Effector memory CD8-positive, alpha-beta T cell (primary cell): ENCODE results near the gene ATP8B4.

Experiments used
- ATAC-seq: fragments of 150-1000 bp; cut with Tn5 transposase; replicated peaks from 2 replicates; pipeline ENCODE4 v1.10.0; 2021; ENCODE audit warnings: mild to moderate bottlenecking, moderate library complexity
- DNase-seq, 3 experiments: peaks; one replicate each; pipeline ENCODE4 v3.0.0; 2021
- H3K27ac Mint-ChIP-seq, 2 donors: one replicate each; pipeline ENCODE4 v1.8.0; 2022; ENCODE audit warnings: mild to moderate bottlenecking in 2 of 2, mixed read lengths in 2 of 2, moderate library complexity in 2 of 2
- H3K27me3 Mint-ChIP-seq, 2 donors: one replicate each; pipeline ENCODE4 v1.8.0; 2022; ENCODE audit warnings: mixed read lengths in 2 of 2
- H3K36me3 Mint-ChIP-seq: one replicate; pipeline ENCODE4 v1.8.0; 2022; ENCODE audit warnings: mild to moderate bottlenecking, moderate library complexity, mixed read lengths; ENCODE audit not compliant: insufficient read depth
- H3K4me1 Mint-ChIP-seq, 2 donors: one replicate each; pipeline ENCODE4 v1.8.0; 2022; ENCODE audit warnings: low read depth in 2 of 2, mixed read lengths in 2 of 2
- H3K4me3 Mint-ChIP-seq, 2 donors: one replicate each; pipeline ENCODE4 v1.8.0; 2022; ENCODE audit warnings: mild to moderate bottlenecking in 2 of 2, mixed read lengths in 2 of 2, moderate library complexity in 2 of 2
- H3K9me3 Mint-ChIP-seq, 2 donors: one replicate each; pipeline ENCODE4 v1.8.0; 2022; ENCODE audit warnings: mixed read lengths in 2 of 2

Gene ATP8B4

DNA sequence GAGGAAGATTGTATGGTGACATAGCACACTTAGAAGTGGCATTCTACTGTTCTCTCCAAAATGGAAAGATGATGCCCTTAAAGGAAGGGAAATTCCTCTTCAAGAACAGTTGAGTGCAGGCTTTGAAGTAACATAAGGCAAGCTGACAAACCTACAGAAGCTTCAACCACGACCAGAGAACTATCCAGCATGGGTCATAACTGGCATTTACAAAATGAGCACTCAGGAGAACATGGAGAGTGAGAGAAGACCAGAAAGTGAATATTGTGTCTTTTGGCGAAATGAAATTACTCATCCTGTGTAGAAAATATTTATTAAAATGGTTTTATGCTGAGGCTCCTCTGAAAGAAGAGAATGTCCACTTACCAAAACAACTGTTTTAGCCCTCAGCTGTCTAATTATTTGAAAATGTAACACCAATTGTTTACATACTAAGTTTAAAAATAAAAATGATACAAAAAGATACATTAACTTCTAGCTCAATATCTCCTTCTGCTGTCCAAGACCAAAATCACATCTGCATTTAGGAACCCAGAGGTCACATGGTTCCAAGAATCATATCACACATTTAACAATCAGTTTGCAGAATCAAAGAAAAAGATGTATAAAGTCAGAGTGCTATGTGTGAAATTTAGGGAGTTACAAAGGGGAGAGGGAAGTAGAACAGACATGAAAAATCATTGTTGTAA, 216.9 kb downstream of the ATP8B4 start:
- Mint-ChIP-seq H3K4me1 (no peaks in the 10 kb centered on the region), H3K27ac (no peak overlapping the region), H3K36me3 (no peaks in the 10 kb centered on the region), H3K9me3 (no peaks in the 10 kb centered on the region), H3K4me3 (no peak overlapping the region), H3K27me3 (peaks cover 8% of the 10 kb centered on the region in 2 donors)
- ATAC-seq (no peak), DNase-seq (no peak)

DNA sequence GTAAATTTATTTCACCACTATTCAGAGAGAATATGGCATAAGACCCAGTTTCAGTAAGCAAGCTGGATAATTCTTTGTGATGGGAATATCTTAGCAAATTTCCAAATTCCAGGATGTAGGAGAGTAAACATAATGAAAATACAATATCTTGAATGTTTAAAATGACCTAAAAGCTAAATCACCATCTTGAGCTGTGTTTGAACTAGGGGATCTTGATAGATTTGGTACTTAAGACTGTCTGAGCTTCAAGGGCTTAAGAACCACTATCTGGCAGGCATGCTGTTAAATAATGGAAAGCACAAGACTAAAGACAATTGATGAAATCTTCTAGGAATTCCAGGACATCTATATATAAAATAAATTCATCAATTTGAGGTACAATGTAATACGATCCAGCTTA, 217.7 kb downstream of the ATP8B4 start:
- Mint-ChIP-seq H3K9me3 (no peaks in the 10 kb centered on the region), H3K36me3 (no peaks in the 10 kb centered on the region), H3K4me3 (no peak overlapping the region), H3K4me1 (no peaks in the 10 kb centered on the region), H3K27ac (no peak overlapping the region), H3K27me3 (peaks cover 0 to 3% of the 10 kb centered on the region in 2 donors)
- no peak for ATAC-seq
- DNase-seq = no peak

- H3K4me3 Mint-ChIP-seq = no peak overlapping the region
- H3K4me1 Mint-ChIP-seq = no peaks in the 10 kb centered on the region
- no peak overlapping the region for H3K27ac Mint-ChIP-seq
- ATAC-seq (no peak), DNase-seq (no peak)
- no peaks in the 10 kb centered on the region for H3K9me3 Mint-ChIP-seq
- no peaks in the 10 kb centered on the region for H3K36me3 Mint-ChIP-seq
- H3K27me3 Mint-ChIP-seq = no peaks in the 10 kb centered on the region
Observed at GRCh38 chr15:49900903-49901235, 218.2 kb downstream of the ATP8B4 start.

DNA sequence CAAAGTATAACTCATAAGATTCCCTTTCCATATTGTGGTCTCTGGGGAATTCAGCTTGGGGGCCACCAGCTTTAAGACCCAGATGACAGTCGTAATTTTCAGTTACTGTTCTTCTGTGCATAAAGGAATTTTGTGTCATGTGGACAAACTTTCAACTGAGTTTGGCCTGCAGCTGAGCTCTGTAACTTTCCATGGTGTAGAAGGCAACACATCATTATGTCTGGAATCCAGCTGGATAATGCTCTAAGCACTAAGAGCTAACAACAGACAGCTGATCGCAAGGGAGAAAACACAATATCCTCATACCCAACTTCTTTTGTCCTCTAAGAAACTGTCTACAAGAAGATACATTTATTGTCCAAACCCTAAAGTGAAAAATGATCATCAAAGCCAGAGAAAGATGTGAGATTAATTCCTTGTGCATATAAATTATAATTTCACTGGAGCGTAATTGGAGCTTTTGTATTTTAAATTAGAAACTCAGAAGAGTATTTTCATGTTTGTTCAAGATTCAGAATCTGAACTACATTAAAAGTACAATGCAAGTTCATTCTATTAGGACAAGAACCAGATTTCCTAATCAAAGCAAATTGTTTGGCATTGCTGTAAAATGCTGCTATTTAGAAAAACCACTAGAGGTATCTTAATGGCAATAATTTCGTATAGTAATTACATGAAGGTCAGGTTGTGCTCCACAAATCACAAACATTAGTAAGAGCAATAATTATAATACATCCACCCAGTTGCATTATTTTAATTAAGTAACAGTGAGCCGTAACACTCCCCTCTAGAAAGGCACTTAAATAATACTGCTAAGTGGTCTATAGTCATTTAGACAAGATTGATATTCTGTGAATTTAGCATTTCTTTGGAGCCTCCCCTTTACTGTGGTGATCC, 218.8 kb downstream of the ATP8B4 start:
- Mint-ChIP-seq H3K27me3 (no peaks in the 10 kb centered on the region), H3K4me3 (no peak overlapping the region), H3K9me3 (no peaks in the 10 kb centered on the region), H3K4me1 (no peaks in the 10 kb centered on the region), H3K27ac (no peak overlapping the region), H3K36me3 (no peaks in the 10 kb centered on the region)
- DNase-seq (no peak), ATAC-seq (no peak)

DNA sequence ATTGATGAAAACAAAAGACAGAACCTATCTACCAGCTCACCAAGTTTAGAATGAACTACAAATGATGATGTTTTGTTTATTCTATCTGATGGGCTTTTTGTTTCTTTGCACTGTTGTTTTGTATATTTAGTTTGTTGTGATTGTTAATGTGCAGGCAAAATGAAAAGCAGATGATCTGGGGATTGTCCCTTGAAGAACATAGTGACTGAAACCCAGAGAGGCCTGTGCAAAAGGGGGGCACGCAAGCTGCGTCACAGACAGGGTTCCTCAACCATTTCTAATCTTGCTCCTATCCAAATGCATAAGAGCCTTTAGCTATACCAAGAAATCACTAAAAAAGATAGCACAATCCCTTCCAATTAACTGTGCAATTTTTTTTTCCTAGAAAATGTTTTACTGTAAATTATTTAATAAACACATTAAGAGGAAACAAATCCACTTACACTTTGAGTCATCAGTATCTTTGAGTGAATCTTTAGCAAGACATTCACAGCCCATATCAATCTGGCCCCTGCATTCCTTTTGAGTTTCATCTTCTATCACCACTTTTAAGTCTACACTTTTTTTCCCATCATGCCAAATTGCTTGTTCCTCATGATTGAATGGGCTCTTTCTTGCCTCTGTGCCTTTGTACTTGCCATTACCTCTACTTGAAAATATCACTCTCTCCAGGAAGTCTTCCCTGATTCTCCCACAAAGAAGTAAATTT, 220.3 kb downstream of the ATP8B4 start:
- DNase-seq (no peak), ATAC-seq (no peak)
- Mint-ChIP-seq H3K36me3 (no peaks in the 10 kb centered on the region), H3K9me3 (no peaks in the 10 kb centered on the region), H3K27me3 (peaks cover 0 to 7% of the 10 kb centered on the region in 2 donors), H3K4me1 (no peaks in the 10 kb centered on the region), H3K4me3 (no peak overlapping the region), H3K27ac (no peak overlapping the region)

GRCh38 chr15:49898097-49898496, 220.9 kb downstream of the ATP8B4 start:
- Mint-ChIP-seq H3K4me1 (no peaks in the 10 kb centered on the region), H3K27me3 (peaks cover 0 to 7% of the 10 kb centered on the region in 2 donors), H3K9me3 (no peaks in the 10 kb centered on the region), H3K27ac (no peak overlapping the region), H3K36me3 (no peaks in the 10 kb centered on the region), H3K4me3 (no peak overlapping the region)
- ATAC-seq = no peak
- no peak for DNase-seq

DNA sequence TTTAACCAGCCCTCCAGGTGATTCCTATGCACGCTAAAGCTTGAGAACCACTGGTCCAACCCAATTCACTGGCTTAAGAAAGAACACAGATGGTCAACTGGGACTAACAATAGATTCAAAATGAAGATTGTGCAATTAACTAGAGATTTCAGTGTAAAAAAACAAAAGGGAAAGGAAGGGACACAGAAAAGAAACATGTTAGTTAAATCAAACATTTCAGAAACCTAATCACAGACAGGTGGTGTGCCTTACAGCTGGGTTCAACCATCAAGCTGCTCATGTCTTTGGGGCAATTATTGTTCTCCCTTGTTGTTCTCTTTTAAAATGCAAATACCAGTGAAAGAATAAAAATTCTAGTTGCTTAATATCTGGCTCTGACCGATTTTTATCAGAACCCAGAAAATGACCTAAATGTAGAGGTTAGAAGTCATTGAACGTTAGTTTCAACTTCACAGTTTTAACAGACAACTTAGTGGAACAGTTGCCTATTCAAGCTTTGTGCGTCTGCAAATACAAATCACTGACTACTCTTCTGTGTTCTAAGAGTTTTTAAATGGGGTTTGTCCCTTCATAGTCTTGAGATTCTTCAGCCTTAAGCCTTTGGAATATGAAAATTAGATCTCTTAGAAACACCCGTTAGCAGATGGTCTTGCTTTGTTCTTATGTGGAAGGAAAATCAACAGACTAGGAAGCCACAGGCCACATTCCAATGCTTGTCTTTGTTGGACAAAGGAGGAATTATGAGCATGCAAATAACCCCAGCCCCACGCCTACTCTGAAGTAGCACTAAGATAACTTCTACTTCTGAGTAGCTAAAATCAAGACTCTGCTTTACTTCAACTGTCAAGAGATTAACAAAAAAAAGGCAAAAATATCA, 223.4 kb downstream of the ATP8B4 start:
- H3K4me3 Mint-ChIP-seq = no peak overlapping the region
- no peaks in the 10 kb centered on the region for H3K9me3 Mint-ChIP-seq
- no peak overlapping the region for H3K27ac Mint-ChIP-seq
- no peaks in the 10 kb centered on the region for H3K36me3 Mint-ChIP-seq
- no peaks in the 10 kb centered on the region for H3K4me1 Mint-ChIP-seq
- peaks cover 0 to 7% of the 10 kb centered on the region in 2 donors for H3K27me3 Mint-ChIP-seq
- no peak for ATAC-seq
- DNase-seq = no peak

DNA sequence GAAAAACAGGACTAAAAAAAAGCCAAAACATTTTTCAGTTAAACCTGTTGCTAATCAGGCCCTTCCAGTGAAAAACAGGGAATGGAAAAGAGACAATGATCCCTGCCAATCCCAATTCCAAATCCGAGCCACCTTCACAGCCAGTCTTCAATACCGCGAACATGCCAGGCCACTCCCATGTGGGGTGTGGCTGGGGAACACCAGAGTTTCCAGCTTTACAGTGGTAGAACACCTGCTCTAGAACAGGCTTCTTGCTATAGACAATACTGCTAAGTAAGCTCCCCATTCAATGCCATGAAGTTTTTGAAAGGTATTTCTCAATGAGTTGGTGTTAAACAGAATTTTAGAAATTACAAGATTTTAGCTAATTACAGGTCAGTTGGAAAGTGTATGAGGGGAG, 228.3 kb downstream of the ATP8B4 start:
- Mint-ChIP-seq H3K4me3 (no peak overlapping the region), H3K9me3 (no peaks in the 10 kb centered on the region), H3K27me3 (peaks cover 0 to 7% of the 10 kb centered on the region in 2 donors), H3K27ac (no peak overlapping the region), H3K4me1 (no peaks in the 10 kb centered on the region), H3K36me3 (no peaks in the 10 kb centered on the region)
- ATAC-seq (no peak), DNase-seq (no peak)

DNA sequence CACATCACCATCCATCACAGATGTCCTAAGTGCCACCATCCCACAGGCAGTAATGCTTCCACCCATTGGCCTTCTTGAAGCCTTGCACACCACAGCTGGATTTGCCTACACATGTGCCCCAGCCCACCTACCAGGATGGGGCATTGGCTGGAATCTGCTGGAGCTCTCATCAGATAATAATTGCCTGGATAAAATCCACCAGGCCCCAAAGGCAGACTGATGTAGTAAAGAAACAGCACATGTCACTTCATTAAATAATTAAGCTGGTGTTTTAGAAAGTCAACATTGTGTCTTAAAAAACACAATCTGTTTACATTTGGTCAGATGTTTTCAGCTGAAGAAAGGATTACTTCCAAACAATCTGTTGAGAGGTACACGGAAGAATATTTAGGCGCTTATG, 229.5 kb downstream of the ATP8B4 start:
- ATAC-seq (no peak), DNase-seq (no peak)
- Mint-ChIP-seq H3K9me3 (no peaks in the 10 kb centered on the region), H3K4me3 (no peak overlapping the region), H3K27me3 (peaks cover 0 to 1% of the 10 kb centered on the region in 2 donors), H3K27ac (no peak overlapping the region), H3K36me3 (no peaks in the 10 kb centered on the region), H3K4me1 (no peaks in the 10 kb centered on the region)

DNA sequence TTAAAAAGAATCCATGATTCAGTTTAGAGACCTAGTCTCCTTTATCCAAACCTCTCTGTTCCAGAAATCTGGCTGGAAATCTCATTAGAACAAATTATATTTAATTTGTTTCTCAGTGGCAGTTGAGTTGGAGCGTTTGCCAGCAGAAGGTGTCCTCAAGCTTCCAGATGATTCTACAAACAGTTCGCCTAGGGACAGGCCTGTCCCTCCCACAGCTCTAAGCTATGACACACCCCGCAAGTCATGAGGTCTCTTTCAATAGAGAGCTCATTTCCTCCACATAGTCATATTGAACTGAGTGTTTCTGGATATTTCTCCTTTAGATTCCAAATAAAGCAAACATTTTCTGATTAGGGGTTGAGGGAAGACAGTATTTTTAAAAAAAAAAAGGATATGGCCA, 230.3 kb downstream of the ATP8B4 start:
- no peaks in the 10 kb centered on the region for H3K36me3 Mint-ChIP-seq
- no peaks in the 10 kb centered on the region for H3K27me3 Mint-ChIP-seq
- no peak overlapping the region for H3K4me3 Mint-ChIP-seq
- ATAC-seq (no peak), DNase-seq (no peak)
- no peaks in the 10 kb centered on the region for H3K9me3 Mint-ChIP-seq
- H3K4me1 Mint-ChIP-seq = no peaks in the 10 kb centered on the region
- H3K27ac Mint-ChIP-seq = no peak overlapping the region

DNA sequence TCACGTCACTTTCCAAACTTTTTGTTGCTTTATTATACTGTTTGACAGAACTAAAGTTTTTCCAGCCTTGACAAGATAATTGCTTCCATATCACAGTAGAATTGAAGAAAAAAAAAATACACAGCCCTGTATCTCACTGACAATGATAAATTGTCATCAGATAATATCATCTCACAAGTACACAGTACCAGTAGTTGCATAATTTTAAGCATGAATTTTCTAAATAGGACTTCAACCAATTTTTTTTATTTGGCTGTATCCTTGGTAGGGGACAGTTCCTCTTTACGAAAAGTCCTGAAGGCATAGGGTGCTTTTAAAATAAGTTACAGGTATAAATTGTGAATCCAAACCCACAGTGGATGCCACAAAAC, 230.7 kb downstream of the ATP8B4 start:
- no peaks in the 10 kb centered on the region for H3K36me3 Mint-ChIP-seq
- ATAC-seq = no peak
- no peak for DNase-seq
- H3K27ac Mint-ChIP-seq = no peak overlapping the region
- no peaks in the 10 kb centered on the region for H3K9me3 Mint-ChIP-seq
- no peak overlapping the region for H3K4me3 Mint-ChIP-seq
- no peaks in the 10 kb centered on the region for H3K27me3 Mint-ChIP-seq
- no peaks in the 10 kb centered on the region for H3K4me1 Mint-ChIP-seq

GRCh38 chr15:49887659-49888322, 231.2 kb downstream of the ATP8B4 start:
- DNase-seq (no peak), ATAC-seq (no peak)
- no peaks in the 10 kb centered on the region for H3K36me3 Mint-ChIP-seq
- H3K27ac Mint-ChIP-seq = no peak overlapping the region
- H3K4me1 Mint-ChIP-seq = no peaks in the 10 kb centered on the region
- H3K9me3 Mint-ChIP-seq = no peaks in the 10 kb centered on the region
- H3K4me3 Mint-ChIP-seq = no peak overlapping the region
- no peaks in the 10 kb centered on the region for H3K27me3 Mint-ChIP-seq

DNA sequence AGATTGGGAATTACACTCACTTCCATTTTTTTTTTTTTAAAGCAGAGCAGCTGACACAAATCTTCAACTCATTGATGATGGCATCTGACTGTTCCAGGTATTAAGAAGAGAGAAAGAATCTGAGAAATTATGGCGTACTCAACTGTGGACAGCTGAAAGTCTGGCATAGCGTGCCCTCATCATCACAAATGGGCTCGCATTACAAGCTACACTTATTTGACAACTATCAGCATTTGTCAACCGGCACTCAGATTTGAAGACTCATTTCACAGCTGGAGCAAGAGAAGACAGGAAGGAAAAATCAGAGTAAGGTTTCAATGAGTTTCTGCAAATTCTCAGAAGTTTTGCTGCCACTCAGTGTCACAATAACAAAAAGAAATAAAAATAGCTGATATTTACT, 235.9 kb downstream of the ATP8B4 start:
- H3K36me3 Mint-ChIP-seq = no peaks in the 10 kb centered on the region

More for the DNA sequence above, 235.9 kb downstream of the ATP8B4 start:
- Mint-ChIP-seq H3K4me3 (no peak overlapping the region), H3K4me1 (peaks cover 0 to 2% of the 10 kb centered on the region in 2 donors), H3K27me3 (no peaks in the 10 kb centered on the region), H3K9me3 (no peaks in the 10 kb centered on the region), H3K27ac (no peak overlapping the region)
- DNase-seq (no peak), ATAC-seq (no peak)
